ENCODE results near the gene RIMBP2. TPM values are rescaled to one million over a fixed set of nuclear protein-coding genes. Genes with fewer than 3 reads are reported as not detected.

RIMBP2 gene
- total and polyA plus RNA-seq, 2 experiments from 2014 or later: 0.31 to 0.37 TPM

- TF ChIP-seq ZNF114 (CRISPR knock-in tag; IDR thresholded peaks at IDR 0.05) (no peak), NANOG (IDR thresholded peaks at IDR 0.05; ENCODE audit: borderline replicate concordance) (no peak), ETS1 (IDR thresholded peaks at IDR 0.05) (no peak), JUNB (IDR thresholded peaks at IDR 0.05; ENCODE audit: unreplicated experiment) (no peak), STAT1 (IDR thresholded peaks at IDR 0.05; ENCODE audit: unreplicated experiment) (no peak), ZNF331 (CRISPR knock-in tag; IDR thresholded peaks at IDR 0.05; ENCODE audit: low read depth) (no peak), POLR2AphosphoS5 (IDR thresholded peaks at IDR 0.05; ENCODE audit: low read depth) (no peak), CREB1 (CRISPR knock-in tag; IDR thresholded peaks at IDR 0.05; ENCODE audit: low read depth) (no peak), EZH2 (IDR thresholded peaks at IDR 0.05; ENCODE audit: low read depth, unreplicated experiment) (no peak), REST (IDR thresholded peaks at IDR 0.05; ENCODE audit: unreplicated experiment) (no peak), CTCF (conservative IDR thresholded peaks at IDR 0.05; ENCODE audit: low read depth in 2 of 2) (no peak), EZH2phosphoT487 (IDR thresholded peaks at IDR 0.05; ENCODE audit: unreplicated experiment) (no peak)
- TF ChIP-seq, protein P1, sequence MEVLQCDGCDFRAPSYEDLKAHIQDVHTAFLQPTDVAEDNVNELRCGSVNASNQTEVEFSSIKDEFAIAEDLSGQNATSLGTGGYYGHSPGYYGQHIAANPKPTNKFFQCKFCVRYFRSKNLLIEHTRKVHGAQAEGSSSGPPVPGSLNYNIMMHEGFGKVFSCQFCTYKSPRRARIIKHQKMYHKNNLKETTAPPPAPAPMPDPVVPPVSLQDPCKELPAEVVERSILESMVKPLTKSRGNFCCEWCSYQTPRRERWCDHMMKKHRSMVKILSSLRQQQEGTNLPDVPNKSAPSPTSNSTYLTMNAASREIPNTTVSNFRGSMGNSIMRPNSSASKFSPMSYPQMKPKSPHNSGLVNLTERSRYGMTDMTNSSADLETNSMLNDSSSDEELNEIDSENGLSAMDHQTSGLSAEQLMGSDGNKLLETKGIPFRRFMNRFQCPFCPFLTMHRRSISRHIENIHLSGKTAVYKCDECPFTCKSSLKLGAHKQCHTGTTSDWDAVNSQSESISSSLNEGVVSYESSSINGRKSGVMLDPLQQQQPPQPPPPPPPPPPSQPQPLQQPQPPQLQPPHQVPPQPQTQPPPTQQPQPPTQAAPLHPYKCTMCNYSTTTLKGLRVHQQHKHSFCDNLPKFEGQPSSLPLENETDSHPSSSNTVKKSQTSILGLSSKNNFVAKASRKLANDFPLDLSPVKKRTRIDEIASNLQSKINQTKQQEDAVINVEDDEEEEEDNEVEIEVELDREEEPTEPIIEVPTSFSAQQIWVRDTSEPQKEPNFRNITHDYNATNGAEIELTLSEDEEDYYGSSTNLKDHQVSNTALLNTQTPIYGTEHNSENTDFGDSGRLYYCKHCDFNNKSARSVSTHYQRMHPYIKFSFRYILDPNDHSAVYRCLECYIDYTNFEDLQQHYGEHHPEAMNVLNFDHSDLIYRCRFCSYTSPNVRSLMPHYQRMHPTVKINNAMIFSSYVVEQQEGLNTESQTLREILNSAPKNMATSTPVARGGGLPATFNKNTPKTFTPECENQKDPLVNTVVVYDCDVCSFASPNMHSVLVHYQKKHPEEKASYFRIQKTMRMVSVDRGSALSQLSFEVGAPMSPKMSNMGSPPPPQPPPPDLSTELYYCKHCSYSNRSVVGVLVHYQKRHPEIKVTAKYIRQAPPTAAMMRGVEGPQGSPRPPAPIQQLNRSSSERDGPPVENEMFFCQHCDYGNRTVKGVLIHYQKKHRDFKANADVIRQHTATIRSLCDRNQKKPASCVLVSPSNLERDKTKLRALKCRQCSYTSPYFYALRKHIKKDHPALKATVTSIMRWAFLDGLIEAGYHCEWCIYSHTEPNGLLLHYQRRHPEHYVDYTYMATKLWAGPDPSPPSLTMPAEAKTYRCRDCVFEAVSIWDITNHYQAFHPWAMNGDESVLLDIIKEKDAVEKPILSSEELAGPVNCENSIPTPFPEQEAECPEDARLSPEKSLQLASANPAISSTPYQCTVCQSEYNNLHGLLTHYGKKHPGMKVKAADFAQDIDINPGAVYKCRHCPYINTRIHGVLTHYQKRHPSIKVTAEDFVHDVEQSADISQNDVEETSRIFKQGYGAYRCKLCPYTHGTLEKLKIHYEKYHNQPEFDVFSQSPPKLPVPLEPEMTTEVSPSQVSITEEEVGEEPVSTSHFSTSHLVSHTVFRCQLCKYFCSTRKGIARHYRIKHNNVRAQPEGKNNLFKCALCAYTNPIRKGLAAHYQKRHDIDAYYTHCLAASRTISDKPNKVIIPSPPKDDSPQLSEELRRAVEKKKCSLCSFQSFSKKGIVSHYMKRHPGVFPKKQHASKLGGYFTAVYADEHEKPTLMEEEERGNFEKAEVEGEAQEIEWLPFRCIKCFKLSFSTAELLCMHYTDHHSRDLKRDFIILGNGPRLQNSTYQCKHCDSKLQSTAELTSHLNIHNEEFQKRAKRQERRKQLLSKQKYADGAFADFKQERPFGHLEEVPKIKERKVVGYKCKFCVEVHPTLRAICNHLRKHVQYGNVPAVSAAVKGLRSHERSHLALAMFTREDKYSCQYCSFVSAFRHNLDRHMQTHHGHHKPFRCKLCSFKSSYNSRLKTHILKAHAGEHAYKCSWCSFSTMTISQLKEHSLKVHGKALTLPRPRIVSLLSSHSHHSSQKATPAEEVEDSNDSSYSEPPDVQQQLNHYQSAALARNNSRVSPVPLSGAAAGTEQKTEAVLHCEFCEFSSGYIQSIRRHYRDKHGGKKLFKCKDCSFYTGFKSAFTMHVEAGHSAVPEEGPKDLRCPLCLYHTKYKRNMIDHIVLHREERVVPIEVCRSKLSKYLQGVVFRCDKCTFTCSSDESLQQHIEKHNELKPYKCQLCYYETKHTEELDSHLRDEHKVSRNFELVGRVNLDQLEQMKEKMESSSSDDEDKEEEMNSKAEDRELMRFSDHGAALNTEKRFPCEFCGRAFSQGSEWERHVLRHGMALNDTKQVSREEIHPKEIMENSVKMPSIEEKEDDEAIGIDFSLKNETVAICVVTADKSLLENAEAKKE (CRISPR knock-in tag; IDR thresholded peaks at IDR 0.05): no peak
- Histone ChIP-seq H3K4me3 (no peak overlapping the region), H3K4me1 (ENCODE audit: insufficient read depth) (no peaks in the 10 kb centered on the region), H3F3A (replicated peaks; ENCODE audit: low read depth) (no peaks in the 10 kb centered on the region), H3K9me2 (ENCODE audit: insufficient read depth) (no peaks in the 10 kb centered on the region), H3K79me2 (replicated peaks; ENCODE audit: insufficient read depth) (no peaks in the 10 kb centered on the region), H3K27ac (ENCODE audit: low read depth) (no peak overlapping the region), H4K20me1 (replicated peaks; ENCODE audit: insufficient read depth) (no peaks in the 10 kb centered on the region), H3K4me2 (no peak overlapping the region), H3K36me3 (ENCODE audit: insufficient read depth) (no peaks in the 10 kb centered on the region), H3K27me3 (ENCODE audit: insufficient read depth) (no peaks in the 10 kb centered on the region), H2AFZ (no peak overlapping the region)
- no peak for ATAC-seq
- peak; percentile 8 for DNase-seq (ENCODE audit: low spot score)
- Mint-ChIP-seq H3K9me3 (peaks cover 97% of the 10 kb centered on the region), H3K36me3 (ENCODE audit: low read depth) (peaks cover 22% of the 10 kb centered on the region; the same call in 2 of the 3 replicates), H3K27me3 (ENCODE audit: insufficient read depth, low read depth, poor library complexity) (peaks cover 2% of the 10 kb centered on the region), H3K27ac (no peak overlapping the region), H3K4me1 (no peaks in the 10 kb centered on the region), H3K4me3 (no peak overlapping the region)
These were observed 160.2 kb downstream of the RIMBP2 start for GRCh38 chr12:130555628-130556485.
